Cardiac muscle cell (in vitro differentiated cells and primary cell): ENCODE results near the gene P4HB. TPM values are rescaled to one million over a fixed set of nuclear protein-coding genes. Genes with fewer than 3 reads are reported as not detected.

Experiments used
- DNase-seq, 2 donors: peaks; one replicate each; pipeline versions ENCODE4 v3.0.0 to v3.0.0-alpha.2; 2010 to 2017; ENCODE audit warnings: low read depth in 1 of 2, low spot score in 1 of 2
- H3K27ac ChIP-seq: fragments of 200-600 bp; sonication (generic); 2 replicates; pipeline ENCODE4 v1.5.1; 2016
- H3K27me3 ChIP-seq: fragments of 200-600 bp; sonication (generic); 2 replicates; pipeline ENCODE4 v1.6.0; 2016; ENCODE audit warnings: control low read depth
- H3K36me3 ChIP-seq: fragments of 200-600 bp; sonication (generic); 2 replicates; pipeline ENCODE4 v1.5.1; 2016; ENCODE audit warnings: control low read depth
- H3K4me1 ChIP-seq: fragments of 200-600 bp; sonication (generic); 2 replicates; pipeline ENCODE4 v1.8.1; 2017; ENCODE audit warnings: low read depth, mild to moderate bottlenecking, mixed run types
- H3K4me3 ChIP-seq: fragments of 200-600 bp; sonication (generic); 2 replicates; pipeline ENCODE4 v1.5.1; 2016; ENCODE audit warnings: mild to moderate bottlenecking
- H3K9me3 ChIP-seq: fragments of 200-600 bp; sonication (generic); 2 replicates; pipeline ENCODE4 v1.5.1; 2017; ENCODE audit warnings: low read depth, mild to moderate bottlenecking, control low read depth
- polyA plus RNA-seq: library from polyadenylated mRNA; unstranded; fragments of >200 nt; fragmentation: Nextera tagmentation; extraction: Ambion mirVana; gene quantifications from 2 replicates; pipeline ENCODE4 v1.2.1, GENCODE V29; 2016
- total RNA-seq: library from RNA; depleted of rRNA; stranded (reverse); fragments of >200 nt; gene quantifications from 2 replicates; pipeline ENCODE4 v1.2.3, GENCODE V29; 2016
- TF ChIP-seq, protein P1 (sequence below): IDR thresholded peaks from 2 replicates; pipeline ENCODE4 v1.5.1; 2012; ENCODE audit warnings: low read depth, mild to moderate bottlenecking, low read length

P4HB gene
- total and polyA plus RNA-seq, 2 experiments from 2014 or later: 597 to 972 TPM

GRCh38 chr17:81833160-81833920, 27.0 kb downstream of the P4HB start, which contains the start of gene MCRIP1:
MCRIP1 (minus strand) TSS chr17:81833291; CDS start chr17:81824506, 8,785 bp downstream.
- peak within 1 kb of the TSS; percentile 92 for H3K27ac ChIP-seq
- TF ChIP-seq, protein P1, sequence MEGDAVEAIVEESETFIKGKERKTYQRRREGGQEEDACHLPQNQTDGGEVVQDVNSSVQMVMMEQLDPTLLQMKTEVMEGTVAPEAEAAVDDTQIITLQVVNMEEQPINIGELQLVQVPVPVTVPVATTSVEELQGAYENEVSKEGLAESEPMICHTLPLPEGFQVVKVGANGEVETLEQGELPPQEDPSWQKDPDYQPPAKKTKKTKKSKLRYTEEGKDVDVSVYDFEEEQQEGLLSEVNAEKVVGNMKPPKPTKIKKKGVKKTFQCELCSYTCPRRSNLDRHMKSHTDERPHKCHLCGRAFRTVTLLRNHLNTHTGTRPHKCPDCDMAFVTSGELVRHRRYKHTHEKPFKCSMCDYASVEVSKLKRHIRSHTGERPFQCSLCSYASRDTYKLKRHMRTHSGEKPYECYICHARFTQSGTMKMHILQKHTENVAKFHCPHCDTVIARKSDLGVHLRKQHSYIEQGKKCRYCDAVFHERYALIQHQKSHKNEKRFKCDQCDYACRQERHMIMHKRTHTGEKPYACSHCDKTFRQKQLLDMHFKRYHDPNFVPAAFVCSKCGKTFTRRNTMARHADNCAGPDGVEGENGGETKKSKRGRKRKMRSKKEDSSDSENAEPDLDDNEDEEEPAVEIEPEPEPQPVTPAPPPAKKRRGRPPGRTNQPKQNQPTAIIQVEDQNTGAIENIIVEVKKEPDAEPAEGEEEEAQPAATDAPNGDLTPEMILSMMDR: no peak
- H3K9me3 ChIP-seq: no peaks in the 10 kb centered on the region
- H3K4me3 ChIP-seq: peak within 1 kb of the TSS; percentile 91
- DNase-seq: peak; percentile 96 to 98
- no peaks in the 10 kb centered on the region for H3K36me3 ChIP-seq
- no peaks in the 10 kb centered on the region for H3K4me1 ChIP-seq
- no peaks in the 10 kb centered on the region for H3K27me3 ChIP-seq

DNA sequence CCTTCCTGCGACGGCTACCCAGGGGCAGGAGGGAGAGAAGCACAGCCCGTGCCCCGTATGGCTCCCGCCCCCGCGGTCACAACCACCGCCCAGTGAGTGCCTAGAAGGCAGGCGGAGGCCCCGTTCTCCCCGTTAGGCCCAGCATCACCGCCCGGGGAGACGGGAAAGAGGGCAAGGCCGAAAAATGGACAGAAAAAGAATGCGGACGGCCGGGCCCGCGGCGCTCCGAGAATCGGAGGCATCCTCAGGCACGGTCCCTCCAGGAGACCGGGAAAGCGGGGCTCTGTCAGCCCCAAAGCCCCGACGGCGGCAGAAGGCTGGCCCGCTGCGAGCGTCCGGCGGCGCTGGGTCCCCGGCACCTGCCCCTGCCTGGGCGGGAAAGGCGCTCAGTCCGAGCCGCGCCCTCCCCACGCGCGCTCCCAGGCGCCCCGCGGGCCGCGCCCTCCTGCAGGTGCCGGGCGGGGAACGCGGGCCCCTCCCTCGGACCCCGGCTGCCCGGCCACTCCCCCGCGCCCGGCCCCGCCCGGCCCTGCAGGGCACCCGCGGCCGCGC, 27.7 kb downstream of the P4HB start:
- DNase-seq: peak in 1 of 2 donors; percentile 17
- TF ChIP-seq, protein P1: no peak
- peak overlapping the region; percentile 91 for H3K4me3 ChIP-seq
- no peaks in the 10 kb centered on the region for H3K4me1 ChIP-seq
- H3K27me3 ChIP-seq: no peaks in the 10 kb centered on the region
- peak overlapping the region; percentile 62 for H3K27ac ChIP-seq
- H3K36me3 ChIP-seq: no peaks in the 10 kb centered on the region
- H3K9me3 ChIP-seq: no peaks in the 10 kb centered on the region

GRCh38 chr17:81831957-81832607, 28.3 kb downstream of the P4HB start:
- no peak for DNase-seq
- H3K27ac ChIP-seq: peak overlapping the region; percentile 62
- H3K9me3 ChIP-seq: no peaks in the 10 kb centered on the region
- H3K27me3 ChIP-seq: no peaks in the 10 kb centered on the region
- peak overlapping the region; percentile 91 for H3K4me3 ChIP-seq
- H3K4me1 ChIP-seq: no peaks in the 10 kb centered on the region
- TF ChIP-seq, protein P1: no peak
- H3K36me3 ChIP-seq: no peaks in the 10 kb centered on the region

DNA sequence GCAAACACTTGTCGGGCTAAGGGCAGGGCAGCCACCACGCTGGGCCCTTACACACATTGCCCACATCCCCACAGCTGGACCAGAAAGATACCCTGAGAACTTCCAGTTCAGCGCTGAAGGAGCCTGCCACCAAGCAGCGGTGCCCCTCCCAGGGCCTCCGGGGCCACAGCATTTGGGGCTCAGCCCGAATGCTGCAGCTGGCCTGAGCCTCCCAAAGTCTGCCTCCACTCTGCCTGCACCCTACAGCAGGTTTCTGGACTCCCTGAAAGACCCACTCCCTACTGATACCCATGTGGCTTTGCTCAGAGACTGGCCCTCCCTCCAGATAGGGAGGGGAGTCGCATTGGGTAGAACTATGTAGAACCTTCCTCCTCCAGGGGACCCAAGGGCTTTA, 28.8 kb downstream of the P4HB start:
- H3K27ac ChIP-seq: no peak overlapping the region
- no peaks in the 10 kb centered on the region for H3K36me3 ChIP-seq
- TF ChIP-seq, protein P1: no peak
- no peak overlapping the region for H3K4me3 ChIP-seq
- H3K4me1 ChIP-seq: no peaks in the 10 kb centered on the region
- no peaks in the 10 kb centered on the region for H3K27me3 ChIP-seq
- no peak for DNase-seq
- H3K9me3 ChIP-seq: no peaks in the 10 kb centered on the region

- Histone ChIP-seq H3K27ac (no peak overlapping the region), H3K27me3 (no peaks in the 10 kb centered on the region), H3K4me1 (no peaks in the 10 kb centered on the region), H3K9me3 (no peaks in the 10 kb centered on the region), H3K36me3 (no peaks in the 10 kb centered on the region), H3K4me3 (no peak overlapping the region)
- no peak for DNase-seq
- TF ChIP-seq, protein P1: no peak
Observed at GRCh38 chr17:81829858-81830257, 30.5 kb downstream of the P4HB start.
